Mesothelial cell of epicardium (in vitro differentiated cells): ENCODE measurements around the gene PRSS38. TPM values are rescaled to one million over a fixed set of nuclear protein-coding genes. Genes with fewer than 3 reads are reported as not detected.

ENCODE experiments used
- DNase-seq, 2 experiments: peaks; one replicate each; pipeline ENCODE4 v3.0.0; 2021; ENCODE audit warnings: low spot score in 2 of 2; ENCODE audit not compliant: unreplicated experiment in 2 of 2
- H3K27ac Mint-ChIP-seq: 2 replicates; pipeline ENCODE4 v1.8.0; 2021; ENCODE audit warnings: mixed read lengths
- H3K27me3 Mint-ChIP-seq: 2 replicates; pipeline ENCODE4 v1.8.0; 2021; ENCODE audit warnings: low read depth, mixed read lengths
- H3K36me3 Mint-ChIP-seq: 2 replicates; pipeline ENCODE4 v1.8.0; 2021; ENCODE audit warnings: mixed read lengths
- H3K4me1 Mint-ChIP-seq: 2 replicates; pipeline ENCODE4 v1.8.0; 2021; ENCODE audit warnings: mixed read lengths
- H3K4me3 Mint-ChIP-seq: 2 replicates; pipeline ENCODE4 v1.8.0; 2021; ENCODE audit warnings: mild to moderate bottlenecking, moderate library complexity, mixed read lengths
- H3K9me3 Mint-ChIP-seq: 2 replicates; pipeline ENCODE4 v1.8.0; 2021; ENCODE audit warnings: mixed read lengths
- CTCF ChIP-seq: fragments of 200-600 bp; sonication (generic); IDR thresholded peaks from one replicate; pipeline ENCODE4 v1.5.0; 2021; ENCODE audit warnings: antibody characterized with exemption; ENCODE audit not compliant: unreplicated experiment
- total RNA-seq: library from RNA; stranded (reverse); gene quantifications from 3 replicates; pipeline ENCODE4 v1.2.1, GENCODE V29; 2021

PRSS38 gene
- not detected in 3 replicates for total RNA-seq

GRCh38 chr1:227815468-227816409 is at the start of gene PRSS38:
PRSS38 (plus strand) TSS chr1:227815675; CDS start chr1:227815717, 42 bp downstream.
- no peaks in the 10 kb centered on the region for H3K27me3 Mint-ChIP-seq
- no peaks in the 10 kb centered on the region for H3K4me1 Mint-ChIP-seq
- H3K36me3 Mint-ChIP-seq = peaks cover 2% of the 10 kb centered on the region
- no peak for TF ChIP-seq CTCF
- no peak within 1 kb of the TSS for H3K27ac Mint-ChIP-seq
- no peak for DNase-seq
- no peak within 1 kb of the TSS for H3K4me3 Mint-ChIP-seq
- H3K9me3 Mint-ChIP-seq = peaks cover 30% of the 10 kb centered on the region

- Mint-ChIP-seq H3K4me1 (peaks cover 11% of the 10 kb centered on the region), H3K27me3 (no peaks in the 10 kb centered on the region), H3K4me3 (no peak overlapping the region), H3K9me3 (no peaks in the 10 kb centered on the region), H3K36me3 (peaks cover 15% of the 10 kb centered on the region), H3K27ac (no peak overlapping the region)
- no peak for TF ChIP-seq CTCF
- no peak for DNase-seq
Measured at GRCh38 chr1:227766015-227766634, 49.4 kb upstream of the PRSS38 start.

- no peak overlapping the region for H3K4me3 Mint-ChIP-seq
- no peak for TF ChIP-seq CTCF
- H3K27me3 Mint-ChIP-seq = no peaks in the 10 kb centered on the region
- no peak for DNase-seq
- peaks cover 11% of the 10 kb centered on the region for H3K4me1 Mint-ChIP-seq
- H3K36me3 Mint-ChIP-seq = peaks cover 15% of the 10 kb centered on the region
- no peaks in the 10 kb centered on the region for H3K9me3 Mint-ChIP-seq
- H3K27ac Mint-ChIP-seq = no peak overlapping the region
Measured at GRCh38 chr1:227766653-227767277, 48.7 kb upstream of the PRSS38 start.

- no peak overlapping the region for H3K27ac Mint-ChIP-seq
- peaks cover 8% of the 10 kb centered on the region for H3K4me1 Mint-ChIP-seq
- no peak overlapping the region for H3K4me3 Mint-ChIP-seq
Measured at GRCh38 chr1:227767401-227768124, 47.9 kb upstream of the PRSS38 start.

More at GRCh38 chr1:227767401-227768124, 47.9 kb upstream of the PRSS38 start:
- TF ChIP-seq CTCF = no peak
- H3K36me3 Mint-ChIP-seq = peaks cover 19% of the 10 kb centered on the region
- no peaks in the 10 kb centered on the region for H3K9me3 Mint-ChIP-seq
- no peak for DNase-seq
- H3K27me3 Mint-ChIP-seq = no peaks in the 10 kb centered on the region
